HCT116 (cell line): ENCODE data around the gene STK4. TPM values are rescaled to one million over a fixed set of nuclear protein-coding genes. Genes with fewer than 3 reads are reported as not detected.

ENCODE experiments used
- ATAC-seq: fragments of 200-7000 bp; cut with Tn5 transposase; 2 replicates; pipeline ENCODE4 v1.9.1; 2020; ENCODE audit warnings: mild to moderate bottlenecking, moderate library complexity
- BruUV-seq: library from RNA; stranded (reverse); fragments of 400-500 nt; replicated peaks from 2 replicates; lab custom pipeline; 2021; lab: Mats Ljungman, UMichigan
- CTCF ChIA-PET: fragments of 300-600 bp; sonication (Branson Sonifier 250); formaldehyde crosslinking; loops from one replicate; lab custom pipeline; 2021; ENCODE audit warnings: antibody characterized with exemption; lab: Charles Lee
- POLR2A ChIA-PET: fragments of 300-600, 350-600 bp; sonication (Branson Sonifier 250); formaldehyde crosslinking; loops from one replicate; lab custom pipeline; 2021; ENCODE audit warnings: antibody characterized with exemption; lab: Charles Lee
- RAD21 ChIA-PET, 2 experiments: fragments of 300-600 bp; sonication (Branson Sonifier 250); formaldehyde crosslinking; loops; one replicate each; lab custom pipeline; 2023; ENCODE audit warnings: low total read pairs in 2 of 2; ENCODE audit not compliant: uncharacterized antibody in 2 of 2, unreplicated experiment in 2 of 2, low non-redundant PET in 1 of 2; lab: Charles Lee
- DNase-seq: peaks from one replicate; pipeline ENCODE4 v3.0.0-alpha.2; 2010; ENCODE audit warnings: low read depth, low spot score
- H2AFZ ChIP-seq: fragments of 200-600 bp; shearing (Covaris generic), sonication (generic); 2 replicates; pipeline ENCODE4 v1.6.1; 2017; ENCODE audit warnings: low read depth, mixed run types, mixed read lengths, antibody characterized with exemption, low read length; ENCODE audit not compliant: poor library complexity, severe bottlenecking
- H3K27ac ChIP-seq: 2 replicates; pipeline ENCODE4 v1.5.1; 2012; ENCODE audit warnings: low read depth, low read length
- H3K27me3 ChIP-seq: fragments of 200-600 bp; sonication (generic); 2 replicates; pipeline ENCODE4 v1.6.1; 2016; ENCODE audit warnings: mixed run types, low read length, mixed read lengths; ENCODE audit not compliant: insufficient read depth
- H3K36me3 ChIP-seq, 2 experiments: fragments of 200-500 bp in 1 of 2; fragments of 200-600 bp in 1 of 2; sonication (Bioruptor generic) in 1 of 2; sonication (generic) in 1 of 2; 2 replicates each; pipeline versions ENCODE4 v1.5.1 to v1.6.1; 2014 to 2016; ENCODE audit warnings: low read length in 2 of 2, inconsistent platforms in 1 of 2, mixed read lengths in 1 of 2, mixed run types in 1 of 2; ENCODE audit not compliant: insufficient read depth in 2 of 2, control insufficient read depth in 1 of 2
- H3K4me1 ChIP-seq, 2 experiments: fragments of 200-600 bp in 1 of 2; sonication (generic) in 1 of 2; 2 replicates each; pipeline versions ENCODE4 v1.5.1 to v1.6.1; 2012 to 2017; ENCODE audit warnings: low read length in 2 of 2, inconsistent platforms in 1 of 2, mild to moderate bottlenecking in 1 of 2, mixed read lengths in 1 of 2, mixed run types in 1 of 2, moderate library complexity in 1 of 2; ENCODE audit not compliant: insufficient read depth in 2 of 2, control insufficient read depth in 1 of 2
- H3K4me2 ChIP-seq: fragments of 200-600 bp; sonication (generic); 2 replicates; pipeline ENCODE4 v1.6.1; 2017; ENCODE audit warnings: mixed run types, low read length, mixed read lengths
- H3K4me3 ChIP-seq, 2 experiments: fragments of 200-600 bp in 1 of 2; sonication (generic) in 1 of 2; replicated peaks in 1 of 2; 2 replicates each; pipeline ENCODE4 v1.5.1; 2011 to 2016; ENCODE audit warnings: low read length in 2 of 2, control low read depth in 1 of 2, low read depth in 1 of 2, mild to moderate bottlenecking in 1 of 2, mixed read lengths in 1 of 2, mixed run types in 1 of 2
- H3K79me2 ChIP-seq: fragments of 200-600 bp; sonication (generic); 2 replicates; pipeline ENCODE4 v1.6.1; 2017; ENCODE audit warnings: mild to moderate bottlenecking, mixed run types, low read length, moderate library complexity, mixed read lengths; ENCODE audit not compliant: insufficient read depth
- H3K9ac ChIP-seq: fragments of 200-600 bp; sonication (generic); 2 replicates; pipeline ENCODE4 v1.6.1; 2016; ENCODE audit warnings: low read length, mixed read lengths
- H3K9me2 ChIP-seq: fragments of 200-600 bp; sonication (generic), shearing (Covaris generic); 2 replicates; pipeline ENCODE4 v1.6.1; 2017; ENCODE audit warnings: mixed run types, mild to moderate bottlenecking, moderate library complexity; ENCODE audit not compliant: insufficient read depth
- H3K9me3 ChIP-seq, 2 experiments: fragments of 200-500 bp in 1 of 2; fragments of 200-600 bp in 1 of 2; sonication (Bioruptor generic) in 1 of 2; sonication (generic) in 1 of 2; 2 replicates each; pipeline ENCODE4 v1.6.1; 2014 to 2017; ENCODE audit warnings: low read length in 2 of 2, mixed read lengths in 2 of 2, inconsistent platforms in 1 of 2, low read depth in 1 of 2, mild to moderate bottlenecking in 1 of 2, mixed run types in 1 of 2, moderate library complexity in 1 of 2; ENCODE audit not compliant: control insufficient read depth in 1 of 2, insufficient read depth in 1 of 2
- H4K20me1 ChIP-seq: fragments of 200-600 bp; sonication (generic), shearing (Covaris generic); 2 replicates; pipeline ENCODE4 v1.6.1; 2017; ENCODE audit warnings: mixed run types, mild to moderate bottlenecking, moderate library complexity; ENCODE audit not compliant: insufficient read depth
- CEBPB ChIP-seq: IDR thresholded peaks from 2 replicates; pipeline ENCODE4 v1.6.1; 2012; ENCODE audit warnings: low read depth
- CTCF ChIP-seq, 3 experiments: fragments of 200-600 bp in 1 of 3; sonication (generic) in 1 of 3; IDR thresholded peaks in 2 of 3; conservative IDR thresholded peaks in 1 of 3; 2 replicates each; pipeline ENCODE4 v1.5.1; 2012 to 2017; ENCODE audit warnings: low read depth in 2 of 3, low read length in 2 of 3, antibody characterized with exemption in 1 of 3, borderline replicate concordance in 1 of 3, control low read depth in 1 of 3, mild to moderate bottlenecking in 1 of 3, mixed read lengths in 1 of 3, mixed run types in 1 of 3, moderate library complexity in 1 of 3; ENCODE audit not compliant: insufficient read depth in 1 of 3
- EGR1 ChIP-seq: IDR thresholded peaks from 2 replicates; pipeline ENCODE4 v1.6.1; 2012; ENCODE audit warnings: low read depth
- EZH2 ChIP-seq: fragments of 200-600 bp; sonication (generic); IDR thresholded peaks from 2 replicates; pipeline ENCODE4 v1.6.1; 2017; ENCODE audit warnings: antibody characterized with exemption, mixed run types
- EZH2phosphoT487 ChIP-seq: fragments of 200-600 bp; IDR thresholded peaks from 2 replicates; pipeline ENCODE4 v1.6.1; 2018; ENCODE audit warnings: antibody characterized with exemption, borderline replicate concordance
- JUND ChIP-seq: IDR thresholded peaks from 2 replicates; pipeline ENCODE4 v1.6.1; 2012
- MAX ChIP-seq: IDR thresholded peaks from 2 replicates; pipeline ENCODE4 v1.6.1; 2012
- POLR2A ChIP-seq: IDR thresholded peaks from 2 replicates; pipeline ENCODE4 v1.7.0; 2011; ENCODE audit warnings: borderline replicate concordance; ENCODE audit not compliant: insufficient read depth, insufficient read length; ENCODE audit errors: extremely low read depth
- RAD21 ChIP-seq: IDR thresholded peaks from 2 replicates; pipeline ENCODE4 v1.6.1; 2012; ENCODE audit warnings: low read depth, mild to moderate bottlenecking
- SP1 ChIP-seq: IDR thresholded peaks from 2 replicates; pipeline ENCODE4 v1.6.1; 2012; ENCODE audit warnings: low read depth
- SRF ChIP-seq: IDR thresholded peaks from 2 replicates; pipeline ENCODE4 v1.6.1; 2012; ENCODE audit warnings: low read depth
- TCF7L2 ChIP-seq: IDR thresholded peaks from 2 replicates; pipeline ENCODE4 v1.7.0; 2011; ENCODE audit warnings: borderline replicate concordance, inconsistent platforms; ENCODE audit not compliant: insufficient read depth, insufficient read length; ENCODE audit errors: extremely low read depth
- YY1 ChIP-seq: IDR thresholded peaks from 2 replicates; pipeline ENCODE4 v1.6.1; 2011; ENCODE audit warnings: low read length, low read depth, moderate library complexity, mild to moderate bottlenecking; ENCODE audit not compliant: insufficient replicate concordance; ENCODE audit errors: extremely low read depth
- ZBTB33 ChIP-seq: IDR thresholded peaks from 2 replicates; pipeline ENCODE4 v1.6.1; 2011; ENCODE audit warnings: mild to moderate bottlenecking, low read length, moderate library complexity; ENCODE audit not compliant: insufficient replicate concordance; ENCODE audit errors: extremely low read depth
- ZFX ChIP-seq: fragments of 450-650 bp; IDR thresholded peaks from 2 replicates; pipeline ENCODE4 v1.6.1; 2017
- ZNF274 ChIP-seq: fragments of 200-500 bp; sonication (Bioruptor generic); IDR thresholded peaks from 2 replicates; pipeline ENCODE4 v1.6.1; 2014; ENCODE audit warnings: mild to moderate bottlenecking, low read depth, low read length, inconsistent platforms
- intact Hi-C: fragments of 100-400 bp; cut with micrococcal nuclease; formaldehyde crosslinking; loops from 2 replicates; pipeline ENCODE4 v1.10.0; 2022
- total RNA-seq: library from RNA; stranded (reverse); gene quantifications from one replicate; pipeline ENCODE4 v1.2.1, GENCODE V29; 2021; ENCODE audit not compliant: unreplicated experiment

The STK4 gene
- total RNA-seq, 1 experiment from 2014 or later: 45.4 TPM

GRCh38 chr20:45092898-45093297 lies 126.6 kb downstream of the STK4 start:
- ChIA-PET POLR2A (no interaction called here), CTCF (interaction anchor here (7.6 kb wide), 1 partner anchor 50 kb away, joined by 92 read pairs; no protein-coding TSS in a partner anchor)

More at GRCh38 chr20:45092898-45093297, 126.6 kb downstream of the STK4 start:
- RAD21 ChIA-PET: no interaction called here
- Histone ChIP-seq H3K9me2 (no peaks in the 10 kb centered on the region), H3K9me3 (no peaks in the 10 kb centered on the region), H3K27me3 (no peaks in the 10 kb centered on the region), H3K9ac (no peak overlapping the region), H3K36me3 (no peaks in the 10 kb centered on the region), H2AFZ (no peak overlapping the region), H3K4me1 (no peaks in the 10 kb centered on the region), H3K4me3 (no peak overlapping the region), H3K79me2 (no peaks in the 10 kb centered on the region), H3K27ac (no peak overlapping the region), H4K20me1 (no peaks in the 10 kb centered on the region), H3K4me2 (no peak overlapping the region)
- no peak for TF ChIP-seq TCF7L2
- no peak for TF ChIP-seq CEBPB
- TF ChIP-seq MAX: no peak
- TF ChIP-seq EZH2: no peak
- no peak for TF ChIP-seq ZBTB33
- no peak for TF ChIP-seq EZH2phosphoT487
- no peak for TF ChIP-seq YY1
- no peak for TF ChIP-seq SRF
- no peak for TF ChIP-seq ZFX
- TF ChIP-seq POLR2A: no peak
- TF ChIP-seq JUND: no peak
- no peak for TF ChIP-seq SP1
- no peak for TF ChIP-seq CTCF (IDR thresholded peaks at IDR 0.05 in 2 of 3, conservative IDR thresholded peaks at IDR 0.05 in 1 of 3; ENCODE audit: borderline replicate concordance in 1 of 3, insufficient read depth in 1 of 3, low read depth in 2 of 3, low read length in 2 of 3)
- TF ChIP-seq ZNF274: no peak
- no peak for TF ChIP-seq EGR1
- no peak for TF ChIP-seq RAD21
- no peak for DNase-seq
- intact Hi-C loops: no loop called here
- BruUV-seq: no TSS peak
- no peak for ATAC-seq
